ENCODE data around the gene SRA1. TPM values are rescaled to one million over a fixed set of nuclear protein-coding genes. Genes with fewer than 3 reads are reported as not detected.

The SRA1 gene
- total and polyA plus RNA-seq, 3 donors from 2014 or later: 43.1 to 51.3 (median 49.0) TPM

DNA sequence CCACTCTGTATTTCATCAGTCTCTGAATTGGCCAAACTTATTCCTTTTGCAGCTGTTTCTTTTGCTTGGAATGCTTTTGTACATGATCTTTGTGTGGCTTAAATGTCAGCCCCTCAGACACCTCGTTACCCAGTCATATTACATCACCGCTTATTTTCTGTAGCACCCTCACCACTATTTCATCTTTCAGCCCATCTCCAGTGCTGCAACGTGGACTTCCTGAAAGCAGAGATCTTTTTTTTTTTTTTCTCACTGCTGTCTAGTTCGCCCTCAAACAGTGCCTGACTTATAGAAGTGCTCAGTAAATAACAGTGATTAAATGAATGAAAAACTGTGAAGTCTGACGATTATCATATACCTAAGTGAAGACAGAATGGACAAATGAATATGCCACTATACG, 835 bp downstream of the SRA1 start:
- H3K27ac ChIP-seq: peak overlapping the region; percentile 88 to 91
- no peak for DNase-seq
- WGBS, 2 donors: 4 to 5% methylated on average over 6 of the region's 6 CpGs
- no peak for TF ChIP-seq POLR2A (IDR thresholded peaks at IDR 0.05)
- no peak for TF ChIP-seq CTCF (IDR thresholded peaks at IDR 0.05)
- intact Hi-C loops (cut with DNase I; ENCODE audit: low total_unique reads): no loop called here
- no peaks in the 10 kb centered on the region for H3K27me3 ChIP-seq
- no peaks in the 10 kb centered on the region for H3K9me3 ChIP-seq
- peaks cover 20% of the 10 kb centered on the region for H3K4me1 ChIP-seq
- H3K36me3 ChIP-seq (ENCODE audit: low read depth, missing control alignments): no peaks in the 10 kb centered on the region
- peak overlapping the region; percentile 77 to 82 for H3K4me3 ChIP-seq

GRCh38 chr5:140555747-140556312, 1.4 kb downstream of the SRA1 start:
- H3K4me1 ChIP-seq: peaks cover 20% of the 10 kb centered on the region
- 50 to 69% methylated on average over 1 of the region's 1 CpG for WGBS, 2 donors
- TF ChIP-seq CTCF (IDR thresholded peaks at IDR 0.05) (no peak), POLR2A (IDR thresholded peaks at IDR 0.05) (no peak)
- no peak overlapping the region for H3K4me3 ChIP-seq
- H3K27me3 ChIP-seq: no peaks in the 10 kb centered on the region
- intact Hi-C loops (cut with DNase I; ENCODE audit: low total_unique reads): no loop called here
- peak overlapping the region; percentile 88 to 91 for H3K27ac ChIP-seq
- H3K36me3 ChIP-seq (ENCODE audit: low read depth, missing control alignments): no peaks in the 10 kb centered on the region
- H3K9me3 ChIP-seq: no peaks in the 10 kb centered on the region
- no peak for DNase-seq

- TF ChIP-seq POLR2A (IDR thresholded peaks at IDR 0.05) (no peak), CTCF (IDR thresholded peaks at IDR 0.05) (no peak)
- Histone ChIP-seq H3K27me3 (no peaks in the 10 kb centered on the region), H3K27ac (no peak overlapping the region), H3K4me1 (peaks cover 25% of the 10 kb centered on the region), H3K36me3 (ENCODE audit: low read depth, missing control alignments) (no peaks in the 10 kb centered on the region), H3K9me3 (no peaks in the 10 kb centered on the region), H3K4me3 (no peak overlapping the region)
- intact Hi-C loops (cut with DNase I; ENCODE audit: low total_unique reads): no loop called here
- 47 to 64% methylated on average over 2 of the region's 2 CpGs for WGBS, 2 donors
- no peak for DNase-seq
These were observed 2.8 kb downstream of the SRA1 start for GRCh38 chr5:140554454-140554853.

DNA sequence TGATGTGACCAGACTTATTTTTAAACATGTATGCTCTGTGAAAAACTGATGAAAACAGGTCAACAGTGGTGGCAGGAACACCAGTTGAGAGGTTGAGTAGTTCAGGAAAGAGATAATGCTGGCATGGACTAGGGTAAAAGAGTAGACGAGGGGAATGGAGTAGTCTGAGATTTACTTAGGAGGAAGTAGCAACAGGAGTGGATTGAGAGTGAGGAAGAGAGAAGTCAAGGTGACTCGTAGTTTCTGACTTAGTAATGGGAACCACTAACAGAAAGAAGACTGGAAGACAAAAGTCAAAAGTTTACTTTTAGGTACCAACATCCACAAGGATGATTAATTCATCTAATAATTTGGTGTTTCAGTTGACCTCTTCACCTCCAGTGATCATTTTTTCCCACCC, 3.6 kb downstream of the SRA1 start:
- no peak overlapping the region for H3K4me3 ChIP-seq
- H3K27me3 ChIP-seq: no peaks in the 10 kb centered on the region
- TF ChIP-seq POLR2A (IDR thresholded peaks at IDR 0.05): no peak
- H3K4me1 ChIP-seq: peaks cover 33% of the 10 kb centered on the region
- H3K9me3 ChIP-seq: no peaks in the 10 kb centered on the region
- intact Hi-C loops (cut with DNase I; ENCODE audit: low total_unique reads): no loop called here
- 78 to 81% methylated on average over 2 of the region's 2 CpGs for WGBS, 2 donors
- H3K27ac ChIP-seq: no peak overlapping the region
- DNase-seq: no peak
- H3K36me3 ChIP-seq (ENCODE audit: low read depth, missing control alignments): no peaks in the 10 kb centered on the region

- Histone ChIP-seq H3K27ac (no peak overlapping the region), H3K27me3 (no peaks in the 10 kb centered on the region), H3K4me1 (peaks cover 44% of the 10 kb centered on the region), H3K4me3 (no peak overlapping the region), H3K9me3 (no peaks in the 10 kb centered on the region), H3K36me3 (ENCODE audit: low read depth, missing control alignments) (no peaks in the 10 kb centered on the region)
- intact Hi-C loops (cut with DNase I; ENCODE audit: low total_unique reads): no loop called here
- TF ChIP-seq POLR2A (IDR thresholded peaks at IDR 0.05) (no peak), CTCF (IDR thresholded peaks at IDR 0.05) (no peak)
- no peak for DNase-seq
- WGBS, 2 donors: 92 to 95% methylated on average over 4 of the region's 4 CpGs
These were observed 5.4 kb downstream of the SRA1 start for GRCh38 chr5:140551872-140552271.

All from testis (tissue), 3 donors.